DOHH2 (cell line): Measurements from ENCODE around the gene CATSPERZ.

Experiments
- EZH2phosphoT487 ChIP-seq: fragments of 200-600 bp; sonication (generic); IDR thresholded peaks from 2 replicates; pipeline ENCODE4 v1.6.1; 2017; ENCODE audit warnings: borderline replicate concordance, mild to moderate bottlenecking, antibody characterized with exemption, low read length, moderate library complexity, mixed read lengths
- TF ChIP-seq, protein P1 (sequence below): fragments of 200-600 bp; sonication (generic); IDR thresholded peaks from one replicate; pipeline ENCODE4 v1.5.1; 2014; ENCODE audit warnings: antibody characterized with exemption, mild to moderate bottlenecking, low read depth, low read length; ENCODE audit not compliant: poor library complexity, severe bottlenecking

DNA sequence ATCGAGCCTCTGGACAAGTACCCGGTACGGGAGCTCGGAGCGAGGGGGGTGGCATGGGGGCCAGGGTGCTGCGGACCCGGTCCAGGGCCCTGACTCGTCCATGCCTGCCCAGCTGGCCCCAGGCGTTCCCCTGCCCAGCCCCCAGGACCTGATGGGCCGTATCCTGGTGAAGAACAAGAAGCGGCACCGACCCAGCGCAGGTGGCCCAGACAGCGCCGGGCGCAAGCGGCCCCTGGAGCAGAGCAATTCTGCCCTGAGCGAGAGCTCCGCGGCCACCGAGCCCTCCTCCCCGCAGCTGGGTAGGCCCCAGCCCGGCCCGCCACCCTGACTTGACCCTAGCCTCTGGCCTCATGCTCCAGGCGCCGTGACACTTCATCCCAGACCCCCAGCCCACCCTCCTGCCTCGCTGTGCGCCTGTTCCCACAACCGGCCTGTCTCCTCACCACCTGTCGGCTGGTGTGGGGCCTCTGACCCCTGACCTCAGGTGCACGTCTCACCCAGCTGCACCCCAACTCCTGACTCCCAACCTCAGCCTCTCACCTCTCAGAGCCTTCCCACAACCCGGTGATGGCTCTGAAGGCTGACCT is 41.1 kb upstream of the CATSPERZ start:
- TF ChIP-seq, protein P1, sequence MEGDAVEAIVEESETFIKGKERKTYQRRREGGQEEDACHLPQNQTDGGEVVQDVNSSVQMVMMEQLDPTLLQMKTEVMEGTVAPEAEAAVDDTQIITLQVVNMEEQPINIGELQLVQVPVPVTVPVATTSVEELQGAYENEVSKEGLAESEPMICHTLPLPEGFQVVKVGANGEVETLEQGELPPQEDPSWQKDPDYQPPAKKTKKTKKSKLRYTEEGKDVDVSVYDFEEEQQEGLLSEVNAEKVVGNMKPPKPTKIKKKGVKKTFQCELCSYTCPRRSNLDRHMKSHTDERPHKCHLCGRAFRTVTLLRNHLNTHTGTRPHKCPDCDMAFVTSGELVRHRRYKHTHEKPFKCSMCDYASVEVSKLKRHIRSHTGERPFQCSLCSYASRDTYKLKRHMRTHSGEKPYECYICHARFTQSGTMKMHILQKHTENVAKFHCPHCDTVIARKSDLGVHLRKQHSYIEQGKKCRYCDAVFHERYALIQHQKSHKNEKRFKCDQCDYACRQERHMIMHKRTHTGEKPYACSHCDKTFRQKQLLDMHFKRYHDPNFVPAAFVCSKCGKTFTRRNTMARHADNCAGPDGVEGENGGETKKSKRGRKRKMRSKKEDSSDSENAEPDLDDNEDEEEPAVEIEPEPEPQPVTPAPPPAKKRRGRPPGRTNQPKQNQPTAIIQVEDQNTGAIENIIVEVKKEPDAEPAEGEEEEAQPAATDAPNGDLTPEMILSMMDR = no peak
- no peak for TF ChIP-seq EZH2phosphoT487
